Mucosa of descending colon (tissue), 3 donors: ENCODE data around the gene CDK5R1. TPM values are rescaled to one million over a fixed set of nuclear protein-coding genes. Genes with fewer than 3 reads are reported as not detected.

Experiments
- ATAC-seq: fragments of 200-7000 bp; cut with Tn5 transposase; one replicate; pipeline ENCODE4 v1.9.1; 2020; ENCODE audit warnings: mild to moderate bottlenecking, moderate library complexity
- DNase-seq, 3 donors: peaks; one replicate each; pipeline ENCODE4 v3.0.0-alpha.2; 2020
- H3K36me3 ChIP-seq: fragments of 200-600 bp; one replicate; pipeline ENCODE4 v1.8.0; 2021; ENCODE audit warnings: low read depth, mild to moderate bottlenecking
- H3K4me1 ChIP-seq: fragments of 200-600 bp; one replicate; pipeline ENCODE4 v1.8.0; 2021; ENCODE audit warnings: low read depth, mild to moderate bottlenecking
- H3K4me3 ChIP-seq: fragments of 200-600 bp; one replicate; pipeline ENCODE4 v1.8.0; 2021; ENCODE audit warnings: mild to moderate bottlenecking
- H3K9me3 ChIP-seq: fragments of 200-600 bp; one replicate; pipeline ENCODE4 v1.8.0; 2021; ENCODE audit warnings: mild to moderate bottlenecking
- intact Hi-C, 2 donors: fragments of 100-400 bp; cut with DNase I in 1 of 2; cut with micrococcal nuclease in 1 of 2; formaldehyde crosslinking; loops; one replicate each; pipeline versions ENCODE4 v1.11.0 to v1.11.1; 2022; cut with DNase I, micrococcal nuclease
- total RNA-seq, 3 donors: library from RNA; stranded (reverse); fragmentation: NEBNext Ultra II Directional in 2 of 3; extraction: Animal tissue kit (Norgen Biotek cat#: 25700) in 2 of 3; gene quantifications; one replicate each; pipeline versions ENCODE4 v1.2.1 to v1.2.4, GENCODE V29; 2021 to 2023
- TF ChIP-seq, protein P1 (sequence below): fragments of 200-600 bp; IDR thresholded peaks from one replicate; pipeline ENCODE4 v1.8.0; 2022; ENCODE audit warnings: antibody characterized with exemption, mild to moderate bottlenecking
- donor health status: DM: no; HTN: no; CAD: no; lungs with moderate emphysema.
- donor health status: DM: no; HTN: no; CAD: no.
- donor health status: DM: no; HTN: yes; CAD: no.

Gene CDK5R1
- total RNA-seq, 3 donors from 2014 or later, result 0.72 to 2.1 (median 1.3) TPM

DNA sequence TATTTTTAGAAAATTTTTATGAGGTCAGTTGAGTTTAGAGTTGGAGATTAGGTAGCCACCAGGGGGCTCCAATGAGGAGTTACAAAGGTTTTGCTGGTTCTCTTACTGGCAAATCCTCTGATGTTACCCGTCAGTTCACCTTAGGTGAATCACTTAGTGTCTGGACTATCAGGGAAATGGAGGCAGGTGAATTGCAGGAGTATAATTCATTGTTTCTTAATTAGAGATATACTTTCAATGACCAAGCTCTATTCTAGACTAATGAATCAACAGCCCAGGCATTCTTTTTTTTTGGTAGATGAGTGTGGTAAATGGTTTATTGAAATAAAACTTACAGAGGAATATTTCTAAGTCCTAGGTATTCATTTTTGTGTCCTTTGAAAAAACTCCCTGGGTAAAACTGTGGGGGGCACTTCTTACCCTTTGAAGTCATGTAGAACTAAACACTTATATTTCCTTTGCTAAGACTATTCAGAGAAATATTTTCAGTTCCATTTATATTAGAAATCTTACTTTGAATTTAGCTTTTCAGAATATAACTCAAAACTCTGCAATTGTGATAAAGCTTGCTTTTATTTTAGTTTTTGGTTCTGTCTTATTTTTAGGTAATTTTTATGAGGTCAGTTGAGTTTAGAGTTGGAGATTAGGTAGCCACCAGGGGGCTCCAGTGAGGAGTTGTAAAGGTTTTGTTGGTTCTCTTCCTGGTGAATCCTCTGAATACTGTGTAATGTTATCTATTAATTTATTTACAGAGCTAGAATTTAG lies 24.8 kb upstream of the CDK5R1 start:
- Histone ChIP-seq H3K36me3 (no peaks in the 10 kb centered on the region), H3K4me3 (no peak overlapping the region), H3K9me3 (no peaks in the 10 kb centered on the region), H3K4me1 (no peaks in the 10 kb centered on the region)
- TF ChIP-seq, protein P1, sequence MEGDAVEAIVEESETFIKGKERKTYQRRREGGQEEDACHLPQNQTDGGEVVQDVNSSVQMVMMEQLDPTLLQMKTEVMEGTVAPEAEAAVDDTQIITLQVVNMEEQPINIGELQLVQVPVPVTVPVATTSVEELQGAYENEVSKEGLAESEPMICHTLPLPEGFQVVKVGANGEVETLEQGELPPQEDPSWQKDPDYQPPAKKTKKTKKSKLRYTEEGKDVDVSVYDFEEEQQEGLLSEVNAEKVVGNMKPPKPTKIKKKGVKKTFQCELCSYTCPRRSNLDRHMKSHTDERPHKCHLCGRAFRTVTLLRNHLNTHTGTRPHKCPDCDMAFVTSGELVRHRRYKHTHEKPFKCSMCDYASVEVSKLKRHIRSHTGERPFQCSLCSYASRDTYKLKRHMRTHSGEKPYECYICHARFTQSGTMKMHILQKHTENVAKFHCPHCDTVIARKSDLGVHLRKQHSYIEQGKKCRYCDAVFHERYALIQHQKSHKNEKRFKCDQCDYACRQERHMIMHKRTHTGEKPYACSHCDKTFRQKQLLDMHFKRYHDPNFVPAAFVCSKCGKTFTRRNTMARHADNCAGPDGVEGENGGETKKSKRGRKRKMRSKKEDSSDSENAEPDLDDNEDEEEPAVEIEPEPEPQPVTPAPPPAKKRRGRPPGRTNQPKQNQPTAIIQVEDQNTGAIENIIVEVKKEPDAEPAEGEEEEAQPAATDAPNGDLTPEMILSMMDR, result peak; percentile 22
- ATAC-seq (peak; percentile 71), DNase-seq (peak in 1 of 3 donors; percentile 78)
- intact Hi-C loops, result no loop called here

DNA sequence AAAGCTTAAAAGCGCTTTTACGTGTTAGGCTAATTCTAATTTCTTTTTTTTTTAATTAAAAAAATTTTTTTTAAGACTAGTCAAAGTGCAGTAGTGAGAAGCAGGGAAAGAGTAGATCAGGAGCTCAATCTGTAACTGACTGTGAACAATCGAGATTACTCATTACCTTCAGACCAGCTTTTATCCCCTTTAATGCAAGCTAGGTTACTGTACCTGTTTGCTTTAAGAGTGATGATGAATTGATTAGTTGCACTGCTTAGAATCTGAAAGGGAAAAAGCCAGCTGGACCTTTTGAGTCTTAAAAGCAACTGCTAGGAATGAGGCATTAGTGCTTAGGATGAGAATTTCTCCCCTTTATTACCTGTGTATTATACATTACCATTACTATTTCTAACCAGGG lies 23.5 kb upstream of the CDK5R1 start:
- ATAC-seq, result no peak
- intact Hi-C loops, result no loop called here
- TF ChIP-seq, protein P1, result no peak
- Histone ChIP-seq H3K36me3 (no peaks in the 10 kb centered on the region), H3K4me3 (no peak overlapping the region), H3K4me1 (no peaks in the 10 kb centered on the region), H3K9me3 (no peaks in the 10 kb centered on the region)
- DNase-seq, result no peak

DNA sequence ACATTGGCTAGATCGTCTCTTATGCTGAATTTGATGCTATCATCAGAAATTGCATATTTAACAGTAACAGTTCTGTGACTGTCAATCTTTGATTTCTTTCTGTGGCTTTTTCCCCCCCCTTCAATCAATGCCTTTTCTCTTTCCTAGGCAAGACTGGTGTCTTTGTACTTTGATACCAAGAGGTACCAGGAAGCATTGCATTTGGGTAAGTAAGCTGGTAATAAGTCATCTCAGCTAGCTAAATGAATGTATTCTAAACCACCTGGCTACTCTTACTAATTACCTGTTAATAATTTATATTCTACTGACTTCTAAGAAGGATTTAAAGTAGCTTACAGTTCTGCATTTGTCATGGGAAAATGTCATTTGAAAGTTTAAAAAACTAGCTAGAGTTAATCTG lies 22.4 kb upstream of the CDK5R1 start:
- intact Hi-C loops, result no loop called here
- no peak for DNase-seq
- Histone ChIP-seq H3K9me3 (no peaks in the 10 kb centered on the region), H3K4me1 (no peaks in the 10 kb centered on the region), H3K36me3 (no peaks in the 10 kb centered on the region), H3K4me3 (no peak overlapping the region)
- TF ChIP-seq, protein P1, result no peak
- ATAC-seq, result no peak

DNA sequence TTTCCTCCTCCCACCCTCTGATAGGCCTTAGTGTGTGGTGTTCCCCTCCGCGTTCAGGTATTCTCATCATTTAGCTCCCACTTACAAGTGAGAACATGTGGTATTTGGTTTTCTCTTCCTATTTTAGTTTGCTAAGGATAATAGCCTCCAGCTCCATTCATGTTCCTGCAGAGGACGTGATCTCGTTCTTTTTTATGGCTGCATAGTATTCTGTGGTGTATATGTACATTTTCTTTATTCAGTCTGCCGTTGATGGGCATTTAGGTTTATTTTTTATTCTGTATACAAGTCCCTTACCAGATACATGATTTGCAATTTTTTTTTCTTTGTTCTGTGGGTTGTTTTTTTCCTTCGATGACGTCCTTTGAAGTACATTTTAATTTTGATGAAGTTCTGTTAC lies 18.8 kb upstream of the CDK5R1 start:
- no peak for DNase-seq
- ATAC-seq, result no peak
- H3K4me1 ChIP-seq, result no peaks in the 10 kb centered on the region
- H3K9me3 ChIP-seq, result no peaks in the 10 kb centered on the region
- TF ChIP-seq, protein P1, result no peak
- no peaks in the 10 kb centered on the region for H3K36me3 ChIP-seq
- no peak overlapping the region for H3K4me3 ChIP-seq
- intact Hi-C loops, result no loop called here

DNA sequence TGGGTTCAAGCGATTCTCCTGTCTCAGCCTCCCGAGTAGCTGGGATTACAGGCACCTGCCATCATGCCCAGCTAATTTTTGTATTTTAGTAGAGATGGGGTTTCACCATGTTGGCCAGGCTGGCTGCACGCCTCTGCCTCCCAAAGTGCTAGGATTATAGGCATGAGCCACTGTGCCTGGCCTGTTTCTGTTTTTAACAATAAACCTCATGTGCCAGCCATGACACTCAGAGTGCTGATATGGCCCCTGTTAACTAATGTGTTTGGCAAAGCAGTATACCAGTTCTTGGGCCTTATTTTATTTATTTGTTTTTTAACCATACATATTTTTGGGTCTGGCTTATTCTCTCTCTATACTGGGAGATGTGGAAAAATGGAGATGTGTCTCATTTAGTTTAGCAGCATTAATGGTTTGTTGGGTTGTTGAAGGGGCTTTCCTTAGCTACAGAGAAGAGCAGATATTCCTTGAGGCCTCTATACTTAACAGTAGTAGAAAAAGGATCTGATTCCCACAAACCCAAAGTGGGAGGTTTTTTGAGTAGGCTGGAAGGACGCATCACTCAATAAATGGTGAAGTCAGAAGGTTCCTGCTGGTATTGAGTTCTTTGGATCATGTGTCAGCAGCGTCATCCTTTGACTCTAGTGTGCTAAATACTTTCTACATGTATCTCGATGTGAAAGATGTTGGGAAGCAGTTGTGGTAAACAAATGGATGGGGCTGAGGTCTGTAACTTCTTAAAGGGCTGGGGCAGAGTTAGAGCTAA lies 16.2 kb upstream of the CDK5R1 start:
- TF ChIP-seq, protein P1, result no peak
- peaks cover 14% of the 10 kb centered on the region for H3K36me3 ChIP-seq
- no peaks in the 10 kb centered on the region for H3K4me1 ChIP-seq
- no peak overlapping the region for H3K4me3 ChIP-seq
- DNase-seq (no peak), ATAC-seq (no peak)
- intact Hi-C loops, result no loop called here
- H3K9me3 ChIP-seq, result no peaks in the 10 kb centered on the region
